LNCaP clone FGC (cell line): ENCODE results near the gene ONECUT3.

Experiments
- DNase-seq: peaks from one replicate; pipeline ENCODE4 v3.0.0-alpha.2; 2011; ENCODE audit warnings: low read depth
- H3K4me3 ChIP-seq: 2 replicates; pipeline ENCODE4 v1.5.1; 2011; ENCODE audit warnings: mild to moderate bottlenecking, low read depth, low read length, control low read depth
- TF ChIP-seq, protein P1 (sequence below): IDR thresholded peaks from 2 replicates; pipeline ENCODE4 v1.5.1; 2012; ENCODE audit warnings: mild to moderate bottlenecking; ENCODE audit not compliant: control insufficient read depth, insufficient read depth; ENCODE audit errors: extremely low read depth

Gene ONECUT3

DNA sequence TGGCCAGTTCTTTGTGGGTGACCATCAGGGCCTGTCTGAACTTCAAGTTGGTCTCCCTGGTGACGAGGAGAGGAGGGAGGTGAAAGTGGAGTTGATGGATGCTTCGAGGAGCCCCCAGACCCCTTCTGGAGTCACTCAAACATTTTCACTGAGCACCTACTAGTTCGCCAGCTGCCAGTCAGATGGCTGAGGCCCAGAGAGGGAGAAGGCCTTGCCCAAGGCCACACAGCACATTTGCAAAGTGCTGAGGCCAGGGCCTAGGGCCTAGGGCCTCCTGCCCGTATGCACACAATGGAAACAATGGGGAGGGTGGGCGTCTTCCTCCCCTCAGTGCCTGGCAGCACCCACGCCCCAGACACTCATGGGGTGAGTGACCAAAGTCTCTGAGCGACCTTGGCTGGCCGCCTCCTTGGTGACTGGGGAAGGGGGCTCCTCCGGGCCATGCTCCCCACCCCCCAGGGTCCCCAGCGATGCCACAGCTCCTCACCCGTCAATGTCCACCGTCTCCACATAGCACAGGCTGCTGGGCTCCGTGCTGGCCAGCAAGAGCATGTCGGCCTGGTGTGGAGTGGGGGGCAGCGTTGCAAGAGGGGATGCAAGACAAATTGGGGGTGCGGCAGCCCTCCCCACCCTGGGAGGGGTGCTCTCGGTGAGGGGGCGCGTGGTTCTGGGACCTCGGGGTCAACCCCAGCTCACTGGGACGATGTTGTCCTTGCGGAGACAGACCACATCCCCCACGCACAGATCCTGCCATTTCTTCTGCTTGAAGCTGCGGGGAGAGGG lies 52.3 kb downstream of the ONECUT3 start:
- TF ChIP-seq, protein P1, sequence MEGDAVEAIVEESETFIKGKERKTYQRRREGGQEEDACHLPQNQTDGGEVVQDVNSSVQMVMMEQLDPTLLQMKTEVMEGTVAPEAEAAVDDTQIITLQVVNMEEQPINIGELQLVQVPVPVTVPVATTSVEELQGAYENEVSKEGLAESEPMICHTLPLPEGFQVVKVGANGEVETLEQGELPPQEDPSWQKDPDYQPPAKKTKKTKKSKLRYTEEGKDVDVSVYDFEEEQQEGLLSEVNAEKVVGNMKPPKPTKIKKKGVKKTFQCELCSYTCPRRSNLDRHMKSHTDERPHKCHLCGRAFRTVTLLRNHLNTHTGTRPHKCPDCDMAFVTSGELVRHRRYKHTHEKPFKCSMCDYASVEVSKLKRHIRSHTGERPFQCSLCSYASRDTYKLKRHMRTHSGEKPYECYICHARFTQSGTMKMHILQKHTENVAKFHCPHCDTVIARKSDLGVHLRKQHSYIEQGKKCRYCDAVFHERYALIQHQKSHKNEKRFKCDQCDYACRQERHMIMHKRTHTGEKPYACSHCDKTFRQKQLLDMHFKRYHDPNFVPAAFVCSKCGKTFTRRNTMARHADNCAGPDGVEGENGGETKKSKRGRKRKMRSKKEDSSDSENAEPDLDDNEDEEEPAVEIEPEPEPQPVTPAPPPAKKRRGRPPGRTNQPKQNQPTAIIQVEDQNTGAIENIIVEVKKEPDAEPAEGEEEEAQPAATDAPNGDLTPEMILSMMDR, result no peak
- no peak overlapping the region for H3K4me3 ChIP-seq
- no peak for DNase-seq

DNA sequence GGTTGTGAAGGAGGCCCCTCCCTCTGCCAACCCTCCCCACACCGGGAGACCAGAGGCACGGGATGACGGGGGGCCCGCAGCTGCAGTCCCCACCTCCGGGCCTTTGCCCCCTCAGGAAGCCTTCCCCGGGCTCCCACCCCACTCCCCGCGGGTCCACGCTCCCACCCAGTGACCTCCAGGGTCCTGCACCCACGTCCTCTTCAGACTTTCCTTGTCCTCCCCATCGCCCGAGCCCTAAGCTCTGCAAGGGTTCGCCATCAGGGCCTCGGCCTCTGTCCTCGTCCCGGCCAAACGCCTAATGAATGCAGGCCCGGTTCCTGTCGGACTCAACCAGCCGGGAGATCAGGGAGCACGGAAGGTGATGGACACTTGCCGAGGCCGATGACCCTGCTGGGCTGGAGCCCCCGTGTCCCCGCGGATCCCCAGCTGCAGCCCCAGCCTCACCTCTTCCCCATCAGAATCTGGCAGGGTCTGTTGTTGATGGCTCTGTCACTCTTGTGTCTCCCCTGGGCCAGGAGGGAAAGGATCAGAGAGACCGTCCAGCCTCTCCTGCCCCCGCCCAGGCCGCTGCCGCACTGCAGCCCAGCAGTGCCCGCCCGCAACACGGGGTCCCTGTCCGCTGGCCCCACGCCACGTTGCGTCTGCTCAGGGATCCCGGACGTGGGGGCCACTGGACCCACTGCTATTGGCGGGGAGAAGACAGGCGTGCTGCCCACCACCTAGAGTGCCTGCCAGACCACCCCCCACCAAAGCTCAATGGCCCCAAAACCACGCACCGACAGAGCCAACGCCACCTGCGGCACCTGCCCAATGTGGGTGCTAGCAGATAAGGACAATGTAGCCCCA lies 53.1 kb downstream of the ONECUT3 start:
- TF ChIP-seq, protein P1, result no peak
- no peak for DNase-seq
- H3K4me3 ChIP-seq, result no peak overlapping the region

DNA sequence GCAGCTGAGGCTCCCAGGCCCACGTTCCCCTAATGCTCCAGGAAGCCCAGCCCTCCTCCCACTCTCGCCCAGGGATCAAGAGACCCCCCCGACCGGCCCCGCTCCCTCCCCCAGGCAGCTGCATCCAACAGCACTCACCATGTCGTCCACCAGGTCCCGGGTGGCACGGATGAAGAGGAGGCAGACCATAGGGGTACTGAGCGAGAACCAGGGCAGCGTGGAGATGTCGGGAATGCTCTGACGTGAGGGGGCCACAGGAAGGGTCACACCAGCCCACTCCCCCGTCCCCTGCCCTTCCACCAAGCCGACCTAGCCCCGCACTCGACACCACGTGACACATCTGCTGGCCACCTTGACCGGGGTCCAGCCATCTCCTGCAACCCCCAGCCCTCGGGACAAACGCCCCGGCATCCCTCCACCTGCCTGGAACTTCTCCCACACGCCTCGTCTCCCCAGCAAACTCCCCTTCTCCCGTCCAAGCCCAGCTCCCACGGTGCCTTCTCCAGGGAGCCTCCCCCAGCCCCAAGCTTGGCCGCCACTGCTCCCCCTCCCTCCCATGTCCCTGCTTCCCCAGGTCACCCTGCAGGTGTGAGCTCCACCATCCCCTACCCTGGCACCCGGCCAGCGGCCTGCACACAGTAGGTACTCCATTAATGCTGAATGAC lies 53.9 kb downstream of the ONECUT3 start:
- no peak overlapping the region for H3K4me3 ChIP-seq
- DNase-seq, result no peak
- TF ChIP-seq, protein P1, result no peak

DNA sequence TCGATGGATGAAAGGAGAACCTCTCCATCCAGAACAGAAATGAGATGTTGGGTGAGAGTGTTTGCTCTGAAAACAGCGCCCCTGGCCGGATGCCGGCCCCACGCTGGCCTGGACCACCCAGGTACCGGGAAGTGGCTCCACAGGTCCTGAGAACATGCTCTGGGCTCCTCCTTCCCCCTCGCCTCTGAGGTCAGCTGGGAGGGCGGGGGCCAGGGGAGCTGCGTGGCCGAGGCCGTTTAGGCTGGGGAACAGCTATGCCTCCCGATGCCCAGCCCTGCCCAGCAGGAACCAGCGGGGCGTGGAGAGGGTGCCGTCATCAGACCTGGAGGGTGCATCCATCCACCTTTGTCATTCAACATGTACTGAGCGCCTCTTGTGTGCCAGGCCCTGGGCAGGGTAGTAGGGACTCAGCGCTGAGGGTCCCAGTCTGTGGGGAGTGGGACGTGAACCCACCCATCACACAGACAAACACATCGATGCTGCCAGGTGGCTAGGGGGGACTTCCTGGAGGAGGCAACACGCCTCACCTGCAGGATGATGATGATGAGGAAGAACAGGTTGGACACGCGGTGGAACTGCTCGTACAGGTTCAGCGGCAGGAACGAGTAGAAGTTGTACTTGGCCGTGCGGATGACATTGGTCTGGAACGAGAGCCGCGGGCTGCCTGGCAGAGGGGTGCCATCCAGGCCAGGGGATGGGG lies 54.5 kb downstream of the ONECUT3 start:
- DNase-seq, result no peak
- TF ChIP-seq, protein P1, result no peak
- H3K4me3 ChIP-seq, result no peak overlapping the region

DNA sequence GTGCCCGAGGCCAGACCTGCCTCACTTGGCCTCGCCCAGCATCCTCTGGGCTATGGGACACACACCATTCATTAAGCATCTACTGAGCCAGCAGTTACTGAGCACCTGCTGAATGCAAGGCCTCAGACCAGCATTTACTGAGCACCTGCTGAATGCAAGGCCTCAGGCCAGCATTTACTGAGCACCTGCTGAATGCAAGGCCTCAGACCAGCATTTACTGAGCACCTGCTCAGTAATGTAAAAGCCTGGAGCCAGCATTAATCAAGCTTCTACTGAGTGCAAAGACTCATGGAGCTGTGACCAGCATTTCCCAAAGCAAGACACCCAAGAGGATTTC lies 55.1 kb downstream of the ONECUT3 start:
- TF ChIP-seq, protein P1, result no peak
- no peak overlapping the region for H3K4me3 ChIP-seq
- DNase-seq, result no peak

DNA sequence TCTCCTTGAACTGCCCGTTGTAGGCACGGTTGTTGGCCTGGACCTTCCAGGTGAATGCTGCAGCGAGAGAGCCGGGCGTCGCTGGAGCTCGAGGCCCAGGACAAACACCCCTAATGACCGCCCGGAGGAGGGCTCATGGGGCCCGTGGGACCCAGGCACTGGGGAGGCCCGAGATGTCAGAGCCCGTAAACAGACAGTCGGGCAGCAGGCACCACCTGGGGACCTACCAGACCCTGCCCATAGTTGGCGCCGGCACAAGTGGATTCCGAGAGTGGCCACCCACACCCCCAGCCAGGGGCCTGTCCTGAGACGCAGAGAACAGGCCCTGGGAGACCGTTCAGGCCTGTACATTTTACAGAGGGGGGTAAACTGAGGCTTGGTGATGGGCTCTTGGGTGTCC lies 56.4 kb downstream of the ONECUT3 start:
- H3K4me3 ChIP-seq, result no peak overlapping the region
- no peak for DNase-seq
- TF ChIP-seq, protein P1, result no peak
